NOMO-1 treated with DMSO at 0.1 percent for 48 hours (cell line): ENCODE results near the gene MME.

Experiments used
- DNase-seq: peaks from one replicate; lab custom pipeline; 2025; ENCODE audit not compliant: unreplicated experiment; lab: John Stamatoyannopoulos, UW

MME gene

GRCh38 chr3:155230382-155230781 lies 150.3 kb downstream of the MME start:
- no peak for DNase-seq

- DNase-seq, result no peak
Observed at GRCh38 chr3:155231792-155232191, 151.7 kb downstream of the MME start.

- DNase-seq, result no peak
Observed at GRCh38 chr3:155232605-155233004, 152.5 kb downstream of the MME start.

GRCh38 chr3:155233213-155233612 lies 153.1 kb downstream of the MME start:
- no peak for DNase-seq
